HUES64 (cell line): ENCODE results near the gene CORIN.

ENCODE experiments used
- H3K27ac ChIP-seq: 2 replicates; pipeline ENCODE4 v1.7.0; 2013; ENCODE audit warnings: low read depth, low read length, inconsistent platforms
- H3K27me3 ChIP-seq: 2 replicates; pipeline ENCODE4 v1.6.1; 2013; ENCODE audit warnings: mild to moderate bottlenecking, low read length; ENCODE audit not compliant: insufficient read depth
- H3K36me3 ChIP-seq: 2 replicates; pipeline ENCODE4 v1.6.1; 2013; ENCODE audit warnings: mild to moderate bottlenecking, low read length; ENCODE audit not compliant: insufficient read depth
- H3K4me1 ChIP-seq: 2 replicates; pipeline ENCODE4 v1.6.1; 2013; ENCODE audit warnings: mild to moderate bottlenecking, low read length, moderate library complexity; ENCODE audit not compliant: insufficient read depth
- H3K4me3 ChIP-seq: 2 replicates; pipeline ENCODE4 v1.5.1; 2013; ENCODE audit warnings: mild to moderate bottlenecking, low read length, moderate library complexity
- H3K9ac ChIP-seq: 2 replicates; pipeline ENCODE4 v1.6.1; 2013; ENCODE audit warnings: mild to moderate bottlenecking, low read depth, low read length
- H3K9me3 ChIP-seq: 2 replicates; pipeline ENCODE4 v1.6.1; 2013; ENCODE audit warnings: low read depth, low read length; ENCODE audit not compliant: insufficient read depth
- WGBS: fragments of 150-250, 120-280 bp; methylation state at CpG from one replicate; pipeline ENCODE4 v1.1.7; 2013; ENCODE audit warnings: missing lambda C conversion rate; 5-methylcytosine and 5-hydroxymethylcytosine counted together

Gene CORIN

DNA sequence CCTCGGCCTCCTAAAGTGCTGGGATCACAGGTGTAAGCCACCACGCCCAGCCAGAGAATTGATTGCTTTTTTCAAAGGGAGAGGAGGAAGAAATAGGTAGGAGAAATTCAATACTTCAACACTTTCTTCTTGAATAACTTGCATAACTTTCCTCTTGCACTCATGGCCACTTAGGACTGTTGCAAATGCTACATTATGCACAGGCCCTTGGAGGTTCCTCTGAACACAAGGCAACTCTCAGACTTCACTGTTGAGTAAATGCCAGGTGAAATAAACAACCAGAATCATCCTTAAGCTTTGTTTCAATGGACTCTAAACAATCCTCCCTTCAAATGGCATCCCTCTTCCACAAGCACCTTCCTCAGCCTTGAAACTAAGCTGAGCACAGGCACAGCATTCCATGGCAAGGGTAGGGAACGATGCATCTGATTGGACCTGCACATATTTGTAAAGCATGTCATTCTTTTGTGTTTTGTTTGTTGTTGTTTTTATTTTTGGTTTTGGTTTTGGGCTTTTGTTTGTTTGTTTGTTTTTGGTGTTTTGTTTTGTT lies 28.1 kb downstream of the CORIN start:
- no peak overlapping the region for H3K4me3 ChIP-seq
- H3K9me3 ChIP-seq, result no peaks in the 10 kb centered on the region
- no peaks in the 10 kb centered on the region for H3K27me3 ChIP-seq
- 94% methylated on average over 3 of the region's 3 CpGs for WGBS
- H3K27ac ChIP-seq, result no peak overlapping the region
- no peak overlapping the region for H3K9ac ChIP-seq
- no peaks in the 10 kb centered on the region for H3K4me1 ChIP-seq
- no peaks in the 10 kb centered on the region for H3K36me3 ChIP-seq

DNA sequence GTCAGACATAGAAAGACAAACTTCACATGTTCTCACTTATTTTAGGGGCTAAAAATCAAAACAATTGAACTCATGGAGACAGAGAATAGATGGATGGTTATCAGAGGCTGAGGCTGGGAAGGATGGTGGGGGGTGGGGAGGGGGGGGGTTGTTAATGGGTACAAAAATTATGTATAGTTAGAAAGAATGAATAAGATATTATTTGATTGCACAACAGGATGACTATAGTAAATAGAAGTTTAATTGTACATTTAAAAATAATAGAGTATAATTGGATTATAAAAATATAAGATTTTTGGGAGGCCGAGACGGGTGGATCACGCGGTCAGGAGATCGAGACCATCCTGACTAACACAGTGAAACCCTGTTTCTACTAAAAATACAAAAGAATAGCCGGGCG lies 33.3 kb downstream of the CORIN start:
- no peak overlapping the region for H3K9ac ChIP-seq
- H3K4me3 ChIP-seq, result no peak overlapping the region
- no peaks in the 10 kb centered on the region for H3K27me3 ChIP-seq
- H3K9me3 ChIP-seq, result no peaks in the 10 kb centered on the region
- no peak overlapping the region for H3K27ac ChIP-seq
- no peaks in the 10 kb centered on the region for H3K4me1 ChIP-seq
- H3K36me3 ChIP-seq, result no peaks in the 10 kb centered on the region
- WGBS, result 97% methylated on average over 7 of the region's 7 CpGs

DNA sequence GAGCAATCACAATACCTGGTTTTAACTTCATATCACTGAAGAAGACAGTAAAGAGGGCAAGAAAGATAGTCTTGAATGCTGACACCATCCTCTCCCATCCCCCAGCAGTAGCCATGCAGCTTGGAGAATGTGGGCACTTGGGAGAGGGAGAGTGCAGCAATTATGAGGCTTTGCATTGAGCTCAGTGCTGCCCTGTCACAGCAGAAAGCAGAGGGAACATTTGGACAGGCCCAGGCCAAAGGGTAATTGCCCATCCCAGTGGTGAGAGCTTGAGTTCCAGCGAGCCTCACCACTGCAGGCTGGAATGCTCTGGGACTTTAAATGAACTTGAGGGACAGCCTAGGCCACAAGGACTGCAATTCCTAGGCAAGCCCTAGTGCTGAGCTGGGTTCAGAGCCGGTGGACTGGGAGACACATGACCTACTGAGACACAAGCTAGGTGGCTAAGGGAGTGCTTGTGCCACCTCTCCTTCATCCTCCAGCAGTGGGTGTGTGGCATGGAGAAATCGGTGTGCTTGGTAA lies 36.3 kb downstream of the CORIN start:
- no peaks in the 10 kb centered on the region for H3K27me3 ChIP-seq
- no peaks in the 10 kb centered on the region for H3K9me3 ChIP-seq
- H3K36me3 ChIP-seq, result no peaks in the 10 kb centered on the region
- 95% methylated on average over 3 of the region's 3 CpGs for WGBS
- no peak overlapping the region for H3K4me3 ChIP-seq
- H3K9ac ChIP-seq, result no peak overlapping the region
- H3K4me1 ChIP-seq, result no peaks in the 10 kb centered on the region
- no peak overlapping the region for H3K27ac ChIP-seq

GRCh38 chr4:47798165-47798564 lies 39.7 kb downstream of the CORIN start:
- H3K36me3 ChIP-seq, result no peaks in the 10 kb centered on the region
- 81% methylated on average over 3 of the region's 3 CpGs for WGBS
- H3K4me1 ChIP-seq, result no peaks in the 10 kb centered on the region
- H3K4me3 ChIP-seq, result no peak overlapping the region
- H3K27ac ChIP-seq, result no peak overlapping the region
- no peak overlapping the region for H3K9ac ChIP-seq
- no peaks in the 10 kb centered on the region for H3K27me3 ChIP-seq
- no peaks in the 10 kb centered on the region for H3K9me3 ChIP-seq

GRCh38 chr4:47791965-47792364 lies 45.9 kb downstream of the CORIN start:
- WGBS, result 85% methylated on average over 2 of the region's 2 CpGs

GRCh38 chr4:47790105-47790504 lies 47.8 kb downstream of the CORIN start:
- H3K27ac ChIP-seq, result no peak overlapping the region
- WGBS, result 97% methylated on average over 8 of the region's 8 CpGs
- H3K9me3 ChIP-seq, result no peaks in the 10 kb centered on the region
- H3K4me1 ChIP-seq, result no peaks in the 10 kb centered on the region
- no peak overlapping the region for H3K4me3 ChIP-seq
- H3K36me3 ChIP-seq, result no peaks in the 10 kb centered on the region
- no peaks in the 10 kb centered on the region for H3K27me3 ChIP-seq
- H3K9ac ChIP-seq, result no peak overlapping the region

More at GRCh38 chr4:47791965-47792364, 45.9 kb downstream of the CORIN start:
- Histone ChIP-seq H3K4me1 (no peaks in the 10 kb centered on the region), H3K36me3 (no peaks in the 10 kb centered on the region), H3K27me3 (no peaks in the 10 kb centered on the region), H3K27ac (no peak overlapping the region), H3K9ac (no peak overlapping the region), H3K4me3 (no peak overlapping the region), H3K9me3 (no peaks in the 10 kb centered on the region)

GRCh38 chr4:47788126-47788525 lies 49.7 kb downstream of the CORIN start:
- Histone ChIP-seq H3K27me3 (no peaks in the 10 kb centered on the region), H3K9ac (no peak overlapping the region), H3K36me3 (no peaks in the 10 kb centered on the region), H3K9me3 (no peaks in the 10 kb centered on the region), H3K27ac (no peak overlapping the region), H3K4me3 (no peak overlapping the region), H3K4me1 (no peaks in the 10 kb centered on the region)
- WGBS, result 94% methylated on average over 2 of the region's 2 CpGs

GRCh38 chr4:47786958-47787370 lies 50.9 kb downstream of the CORIN start:
- Histone ChIP-seq H3K9ac (no peak overlapping the region), H3K4me3 (no peak overlapping the region), H3K9me3 (no peaks in the 10 kb centered on the region), H3K27me3 (no peaks in the 10 kb centered on the region), H3K4me1 (no peaks in the 10 kb centered on the region), H3K36me3 (no peaks in the 10 kb centered on the region), H3K27ac (no peak overlapping the region)
- WGBS, result 94% methylated on average over 4 of the region's 4 CpGs

DNA sequence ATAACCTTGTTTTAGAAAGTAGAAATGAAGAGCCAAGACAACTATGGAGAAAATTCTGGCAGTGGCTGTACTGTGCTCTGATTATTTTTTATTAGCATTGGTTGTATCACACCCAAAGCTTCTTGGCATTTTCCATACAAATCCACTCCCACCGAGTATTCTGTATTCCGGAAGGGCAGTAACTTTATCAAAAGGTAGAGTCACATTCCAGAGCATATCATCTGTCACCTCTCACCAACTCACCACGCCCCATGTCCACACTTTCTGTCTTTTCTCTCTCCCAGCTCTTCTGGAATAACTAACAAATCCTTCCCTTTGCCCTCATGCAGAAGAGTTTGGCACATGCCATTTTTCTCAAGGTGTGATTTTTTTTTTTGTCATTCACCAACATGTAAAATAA lies 52.7 kb downstream of the CORIN start:
- H3K4me3 ChIP-seq, result no peak overlapping the region

GRCh38 chr4:47784222-47784621 lies 53.6 kb downstream of the CORIN start:
- Histone ChIP-seq H3K4me3 (no peak overlapping the region), H3K9me3 (no peaks in the 10 kb centered on the region), H3K27me3 (no peaks in the 10 kb centered on the region), H3K4me1 (no peaks in the 10 kb centered on the region), H3K9ac (no peak overlapping the region), H3K36me3 (no peaks in the 10 kb centered on the region), H3K27ac (no peak overlapping the region)

More for the DNA sequence above, 52.7 kb downstream of the CORIN start:
- H3K9me3 ChIP-seq, result no peaks in the 10 kb centered on the region
- H3K4me1 ChIP-seq, result no peaks in the 10 kb centered on the region
- H3K27me3 ChIP-seq, result no peaks in the 10 kb centered on the region
- WGBS, result 91% methylated on average over 3 of the region's 3 CpGs
- H3K9ac ChIP-seq, result no peak overlapping the region
- no peak overlapping the region for H3K27ac ChIP-seq
- H3K36me3 ChIP-seq, result no peaks in the 10 kb centered on the region

GRCh38 chr4:47776353-47776752 lies 61.5 kb downstream of the CORIN start:
- Histone ChIP-seq H3K36me3 (no peaks in the 10 kb centered on the region), H3K27ac (no peak overlapping the region), H3K4me3 (no peak overlapping the region), H3K27me3 (no peaks in the 10 kb centered on the region), H3K9me3 (no peaks in the 10 kb centered on the region), H3K9ac (no peak overlapping the region), H3K4me1 (peaks cover 6% of the 10 kb centered on the region; the same call in 1 of the 2 replicates)
- WGBS, result 87% methylated on average over 2 of the region's 2 CpGs

DNA sequence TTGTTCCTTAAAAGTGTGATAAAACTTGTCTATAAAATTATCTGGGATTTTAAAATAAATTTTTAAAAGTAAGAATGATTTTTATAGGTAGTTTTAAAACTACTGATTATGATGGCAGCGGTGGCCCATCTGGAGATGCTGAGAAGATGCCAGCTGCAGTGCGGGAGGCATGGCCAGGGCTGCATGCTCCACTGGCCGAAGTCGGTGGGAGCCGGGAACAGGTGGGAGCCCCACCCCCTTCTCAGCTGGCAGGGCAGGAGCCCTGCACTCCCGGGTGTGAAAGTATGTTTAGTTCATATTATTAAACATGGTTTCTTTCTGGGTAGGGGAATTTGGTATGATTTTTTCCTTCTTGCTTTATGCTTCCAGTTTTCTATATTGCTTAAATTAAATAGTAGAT lies 63.8 kb downstream of the CORIN start:
- Histone ChIP-seq H3K36me3 (no peaks in the 10 kb centered on the region), H3K9ac (no peak overlapping the region), H3K27ac (no peak overlapping the region), H3K27me3 (no peaks in the 10 kb centered on the region), H3K4me1 (peaks cover 6% of the 10 kb centered on the region; the same call in 1 of the 2 replicates), H3K4me3 (no peak overlapping the region), H3K9me3 (no peaks in the 10 kb centered on the region)
- 58% methylated on average over 5 of the region's 6 CpGs for WGBS
